ENCODE measurements around the gene TBC1D1.

DNA sequence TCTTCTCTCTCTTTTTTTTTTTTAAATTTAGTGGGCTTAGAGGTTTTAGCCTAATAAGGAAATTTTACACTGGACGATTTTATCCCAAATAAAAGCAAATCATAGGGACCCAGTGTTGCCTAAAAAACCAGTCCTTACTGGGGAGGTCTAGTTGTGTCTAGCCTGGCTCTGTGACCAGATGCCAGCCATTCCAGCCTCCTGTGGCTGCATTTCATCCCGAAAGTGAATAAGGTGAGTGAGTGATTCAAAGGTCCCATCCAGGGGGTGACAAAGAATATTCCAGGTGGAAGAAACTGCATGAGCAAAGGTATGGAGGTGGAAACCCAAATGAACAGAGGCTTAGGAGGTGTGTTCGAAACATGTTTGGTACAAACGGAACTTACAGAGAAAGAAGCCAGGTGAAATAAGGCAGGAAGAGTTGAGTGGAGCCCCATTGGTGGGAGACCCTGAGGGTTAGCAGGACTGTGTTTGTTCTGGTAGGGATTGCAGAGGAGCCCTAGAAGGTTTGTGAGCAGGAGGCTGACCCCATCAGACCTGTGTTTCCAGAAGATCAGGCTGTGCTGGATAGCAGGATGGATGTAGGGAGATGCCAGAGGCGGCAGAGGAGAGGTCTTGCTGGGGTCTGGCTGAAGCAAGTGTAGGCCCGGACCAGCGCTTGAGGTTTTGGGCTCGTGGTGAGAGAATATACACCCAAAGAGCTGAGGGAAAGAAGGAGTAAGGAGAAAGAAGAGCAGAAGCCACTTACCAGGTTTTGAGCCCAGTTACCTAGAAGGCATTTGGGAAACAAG is 100.9 kb downstream of the TBC1D1 start:
- TF ChIP-seq, protein P1, sequence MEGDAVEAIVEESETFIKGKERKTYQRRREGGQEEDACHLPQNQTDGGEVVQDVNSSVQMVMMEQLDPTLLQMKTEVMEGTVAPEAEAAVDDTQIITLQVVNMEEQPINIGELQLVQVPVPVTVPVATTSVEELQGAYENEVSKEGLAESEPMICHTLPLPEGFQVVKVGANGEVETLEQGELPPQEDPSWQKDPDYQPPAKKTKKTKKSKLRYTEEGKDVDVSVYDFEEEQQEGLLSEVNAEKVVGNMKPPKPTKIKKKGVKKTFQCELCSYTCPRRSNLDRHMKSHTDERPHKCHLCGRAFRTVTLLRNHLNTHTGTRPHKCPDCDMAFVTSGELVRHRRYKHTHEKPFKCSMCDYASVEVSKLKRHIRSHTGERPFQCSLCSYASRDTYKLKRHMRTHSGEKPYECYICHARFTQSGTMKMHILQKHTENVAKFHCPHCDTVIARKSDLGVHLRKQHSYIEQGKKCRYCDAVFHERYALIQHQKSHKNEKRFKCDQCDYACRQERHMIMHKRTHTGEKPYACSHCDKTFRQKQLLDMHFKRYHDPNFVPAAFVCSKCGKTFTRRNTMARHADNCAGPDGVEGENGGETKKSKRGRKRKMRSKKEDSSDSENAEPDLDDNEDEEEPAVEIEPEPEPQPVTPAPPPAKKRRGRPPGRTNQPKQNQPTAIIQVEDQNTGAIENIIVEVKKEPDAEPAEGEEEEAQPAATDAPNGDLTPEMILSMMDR (IDR thresholded peaks at IDR 0.05): no peak
- no peak for TF ChIP-seq POLR2A (IDR thresholded peaks at IDR 0.05)
